K562 (cell line): ENCODE data around the gene ATAD3B.

ENCODE experiments used
- ATF3 ChIP-seq, 2 experiments: fragments of 450-650 bp in 1 of 2; sonication (generic) in 1 of 2; formaldehyde crosslinking in 1 of 2; IDR thresholded peaks in 1 of 2; conservative IDR thresholded peaks in 1 of 2; 2 replicates each; pipeline versions ENCODE4 v1.6.1 to v1.8.1; 2016 to 2023; ENCODE audit warnings: mild to moderate bottlenecking in 2 of 2, moderate library complexity in 2 of 2, inconsistent platforms in 1 of 2, missing genetic modification reagents in 1 of 2
- BHLHE40 ChIP-seq: IDR thresholded peaks from 2 replicates; pipeline ENCODE4 v1.6.1; 2011; ENCODE audit warnings: low read length, improper control_type of control experiment
- CBFA2T3 ChIP-seq: fragments of 450-650 bp; IDR thresholded peaks from 2 replicates; pipeline ENCODE4 v1.6.1; 2017
- CTCF ChIP-seq, 3 experiments: IDR thresholded peaks in 2 of 3; conservative IDR thresholded peaks in 1 of 3; 2 replicates each; pipeline ENCODE4 v1.5.1; 2011 to 2012; ENCODE audit warnings: low read length in 3 of 3, mild to moderate bottlenecking in 3 of 3, control low read depth in 2 of 3, improper control_type of control experiment in 1 of 3, inconsistent platforms in 1 of 3, low read depth in 1 of 3, mixed read lengths in 1 of 3, moderate library complexity in 1 of 3; ENCODE audit not compliant: insufficient read depth in 2 of 3
- POLR2A ChIP-seq: fragments of 450-650 bp; conservative IDR thresholded peaks from 2 replicates; pipeline ENCODE4 v1.6.1; 2016
- USF2 ChIP-seq: sonication (generic); formaldehyde crosslinking; IDR thresholded peaks from 2 replicates; pipeline ENCODE4 v1.5.0; 2020; ENCODE audit warnings: missing genetic modification reagents
- ZFX ChIP-seq: sonication (generic); formaldehyde crosslinking; IDR thresholded peaks from 2 replicates; pipeline ENCODE4 v1.8.0; 2022; ENCODE audit warnings: mild to moderate bottlenecking, missing genetic modification reagents, moderate library complexity
- ZNF282 ChIP-seq: sonication (generic); formaldehyde crosslinking; IDR thresholded peaks from 2 replicates; pipeline ENCODE4 v1.8.1; 2023; ENCODE audit warnings: missing genetic modification reagents
- ZNF512 ChIP-seq: IDR thresholded peaks from 2 replicates; pipeline ENCODE4 v1.6.1; 2016; ENCODE audit warnings: missing genetic modification characterization, missing compliant biosample characterization

- TF ChIP-seq CTCF (IDR thresholded peaks at IDR 0.05 in 2 of 3, conservative IDR thresholded peaks at IDR 0.05 in 1 of 3; ENCODE audit: insufficient read depth in 2 of 3, low read depth in 1 of 3, low read length in 3 of 3) (no peak), USF2 (CRISPR knock-in tag) (no peak), BHLHE40 (no peak), POLR2A (no peak), ZNF282 (CRISPR knock-in tag) (no peak), ZFX (CRISPR knock-in tag) (no peak), ZNF512 (no peak), CBFA2T3 (no peak), ATF3 (IDR thresholded peaks at IDR 0.05) (no peak), ATF3 (CRISPR knock-in tag; conservative IDR thresholded peaks at IDR 0.05) (no peak)
Measured at GRCh38 chr1:1477206-1477605, 5.6 kb downstream of the ATAD3B start.
